ENCODE data around the gene ASB10.

ASB10 gene

GRCh38 chr7:151201751-151202150 lies 14.7 kb upstream of the ASB10 start:
- WGBS (ENCODE audit: extremely low coverage, insufficient coverage, low lambda C conversion rate), result no CpG with 5 or more reads among the region's 4 CpGs
- H3K18ac ChIP-seq (ENCODE audit: low read length), result no peak overlapping the region

DNA sequence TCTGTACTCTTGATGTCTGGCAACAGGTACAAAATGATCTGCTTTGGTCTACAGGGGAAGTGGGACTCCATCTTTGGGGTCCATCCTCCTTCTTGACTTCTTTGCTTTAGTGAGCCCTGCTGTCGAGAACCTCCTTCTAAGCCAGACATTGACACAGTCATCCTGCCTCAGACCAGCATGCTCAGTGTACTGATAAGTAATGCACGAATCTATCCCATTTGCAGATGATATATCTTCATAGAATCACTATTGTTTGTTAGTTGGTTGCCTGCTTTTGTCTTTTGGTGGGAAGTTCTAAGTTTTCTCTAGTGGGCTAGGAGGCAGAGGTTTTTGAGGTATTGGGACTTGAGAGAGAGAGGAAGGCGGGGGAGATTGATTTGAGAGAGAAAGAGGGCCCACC lies 14.3 kb upstream of the ASB10 start:
- no peak overlapping the region for H4K5ac ChIP-seq (ENCODE audit: low read length)
- H3K4me2 ChIP-seq (ENCODE audit: low read length), result no peak overlapping the region
- H2BK120ac ChIP-seq (ENCODE audit: low read depth, low read length), result no peak overlapping the region
- no peaks in the 10 kb centered on the region for H3K79me2 ChIP-seq (ENCODE audit: control insufficient read depth, insufficient read depth, low read length)
- no peak overlapping the region for H3K4ac ChIP-seq (ENCODE audit: low read depth, low read length)
- no peaks in the 10 kb centered on the region for H3K79me1 ChIP-seq (ENCODE audit: low read length)
- no peak for DNase-seq
- H3K23ac ChIP-seq (ENCODE audit: low read length), result no peak overlapping the region
- no peaks in the 10 kb centered on the region for H3K27me3 ChIP-seq (ENCODE audit: insufficient read depth, low read length, poor library complexity)
- 100% methylated on average over 1 of the region's 3 CpGs for WGBS (ENCODE audit: extremely low coverage, insufficient coverage, low lambda C conversion rate)
- H3K56ac ChIP-seq (ENCODE audit: low read length), result no peak overlapping the region
- no peak overlapping the region for H2BK5ac ChIP-seq (ENCODE audit: low read length)
- H3K27ac ChIP-seq (ENCODE audit: low read depth, low read length), result no peak overlapping the region
- H3K9ac ChIP-seq (ENCODE audit: low read length), result no peak overlapping the region
- no peak overlapping the region for H3K18ac ChIP-seq (ENCODE audit: low read length)
- H2BK15ac ChIP-seq (replicated peaks; ENCODE audit: low read depth), result no peak overlapping the region
- H3K36me3 ChIP-seq (ENCODE audit: control insufficient read depth, insufficient read depth, low read length), result no peaks in the 10 kb centered on the region
- no peaks in the 10 kb centered on the region for H3K4me1 ChIP-seq (ENCODE audit: control insufficient read depth, low read depth, low read length)
- H4K8ac ChIP-seq (ENCODE audit: low read depth, low read length), result no peak overlapping the region
- H3K4me3 ChIP-seq (ENCODE audit: low read length), result no peak overlapping the region
- H2AK5ac ChIP-seq (ENCODE audit: low read length), result no peak overlapping the region

More at GRCh38 chr7:151201751-151202150, 14.7 kb upstream of the ASB10 start:
- no peak overlapping the region for H3K23ac ChIP-seq (ENCODE audit: low read length)
- H3K4ac ChIP-seq (ENCODE audit: low read depth, low read length), result no peak overlapping the region
- no peak overlapping the region for H3K4me3 ChIP-seq (ENCODE audit: low read length)
- no peak overlapping the region for H2BK15ac ChIP-seq (replicated peaks; ENCODE audit: low read depth)
- no peaks in the 10 kb centered on the region for H3K4me1 ChIP-seq (ENCODE audit: control insufficient read depth, low read depth, low read length)
- no peak overlapping the region for H3K9ac ChIP-seq (ENCODE audit: low read length)
- H4K5ac ChIP-seq (ENCODE audit: low read length), result no peak overlapping the region
- H3K56ac ChIP-seq (ENCODE audit: low read length), result no peak overlapping the region
- no peak overlapping the region for H3K27ac ChIP-seq (ENCODE audit: low read depth, low read length)
- DNase-seq, result no peak
- no peaks in the 10 kb centered on the region for H3K36me3 ChIP-seq (ENCODE audit: control insufficient read depth, insufficient read depth, low read length)
- no peak overlapping the region for H2AK5ac ChIP-seq (ENCODE audit: low read length)
- no peaks in the 10 kb centered on the region for H3K79me1 ChIP-seq (ENCODE audit: low read length)
- H2BK120ac ChIP-seq (ENCODE audit: low read depth, low read length), result no peak overlapping the region
- H3K79me2 ChIP-seq (ENCODE audit: control insufficient read depth, insufficient read depth, low read length), result no peaks in the 10 kb centered on the region
- H4K8ac ChIP-seq (ENCODE audit: low read depth, low read length), result no peak overlapping the region
- no peak overlapping the region for H2BK5ac ChIP-seq (ENCODE audit: low read length)
- H3K4me2 ChIP-seq (ENCODE audit: low read length), result no peak overlapping the region
- H3K27me3 ChIP-seq (ENCODE audit: insufficient read depth, low read length, poor library complexity), result no peaks in the 10 kb centered on the region

DNA sequence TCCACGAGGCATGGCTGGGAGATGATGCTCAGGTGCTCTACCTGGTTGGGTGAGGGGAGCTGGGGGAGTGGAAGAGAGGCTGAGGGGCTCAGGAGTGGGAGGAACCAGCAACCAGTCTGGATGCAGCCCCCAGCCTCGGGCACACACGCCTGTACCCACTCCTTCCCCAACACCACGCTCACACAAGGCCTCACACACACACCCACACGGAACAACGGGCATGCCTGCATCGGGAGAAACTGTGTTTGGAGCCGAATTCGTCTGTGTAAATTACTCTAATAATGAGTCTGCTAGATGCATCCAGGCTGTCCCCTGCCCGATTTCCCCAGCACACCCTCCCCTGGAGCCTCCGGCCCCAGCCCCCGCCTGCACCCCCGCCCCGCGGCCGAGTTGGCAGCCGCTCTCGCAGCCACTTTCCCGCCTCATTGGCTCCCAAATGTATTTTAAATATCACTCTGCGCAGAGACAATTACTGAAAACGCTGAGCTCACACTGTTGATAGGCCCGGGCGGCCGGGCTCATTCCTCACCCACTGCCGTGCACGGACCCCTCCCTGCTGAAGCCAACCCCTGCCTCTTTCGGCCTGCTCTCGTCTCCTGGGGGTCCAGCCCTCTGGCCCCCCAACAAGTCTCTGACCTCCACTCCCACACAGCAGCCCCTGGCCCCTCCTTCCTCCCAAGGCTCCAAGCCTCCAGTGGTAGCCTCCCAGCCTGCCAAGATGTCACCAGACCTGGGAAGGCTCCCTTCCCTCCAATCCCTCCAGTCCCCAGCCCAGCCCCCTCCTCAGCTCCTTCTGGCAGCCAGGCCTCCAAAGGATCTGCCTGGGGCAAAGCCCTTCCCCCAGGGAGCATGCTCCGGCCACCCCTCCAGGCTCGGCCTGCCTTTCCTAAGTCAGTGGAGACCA lies 12.1 kb upstream of the ASB10 start:
- Histone ChIP-seq H3K23ac (ENCODE audit: low read length) (no peak overlapping the region), H3K4me1 (ENCODE audit: control insufficient read depth, low read depth, low read length) (no peaks in the 10 kb centered on the region), H3K4me3 (ENCODE audit: low read length) (no peak overlapping the region), H3K36me3 (ENCODE audit: control insufficient read depth, insufficient read depth, low read length) (no peaks in the 10 kb centered on the region), H3K27me3 (ENCODE audit: insufficient read depth, low read length, poor library complexity) (no peaks in the 10 kb centered on the region), H2BK5ac (ENCODE audit: low read length) (no peak overlapping the region), H2AK5ac (ENCODE audit: low read length) (no peak overlapping the region), H4K5ac (ENCODE audit: low read length) (no peak overlapping the region), H3K18ac (ENCODE audit: low read length) (no peak overlapping the region), H4K8ac (ENCODE audit: low read depth, low read length) (no peak overlapping the region), H2BK15ac (replicated peaks; ENCODE audit: low read depth) (no peak overlapping the region), H2BK120ac (ENCODE audit: low read depth, low read length) (no peak overlapping the region), H3K4me2 (ENCODE audit: low read length) (no peak overlapping the region), H3K79me2 (ENCODE audit: control insufficient read depth, insufficient read depth, low read length) (no peaks in the 10 kb centered on the region), H3K79me1 (ENCODE audit: low read length) (no peaks in the 10 kb centered on the region), H3K9ac (ENCODE audit: low read length) (no peak overlapping the region), H3K56ac (ENCODE audit: low read length) (peak overlapping the region; percentile 65), H3K27ac (ENCODE audit: low read depth, low read length) (no peak overlapping the region), H3K4ac (ENCODE audit: low read depth, low read length) (no peak overlapping the region)
- peak; percentile 73 for DNase-seq
- no CpG with 5 or more reads among the region's 30 CpGs for WGBS (ENCODE audit: extremely low coverage, insufficient coverage, low lambda C conversion rate)

DNA sequence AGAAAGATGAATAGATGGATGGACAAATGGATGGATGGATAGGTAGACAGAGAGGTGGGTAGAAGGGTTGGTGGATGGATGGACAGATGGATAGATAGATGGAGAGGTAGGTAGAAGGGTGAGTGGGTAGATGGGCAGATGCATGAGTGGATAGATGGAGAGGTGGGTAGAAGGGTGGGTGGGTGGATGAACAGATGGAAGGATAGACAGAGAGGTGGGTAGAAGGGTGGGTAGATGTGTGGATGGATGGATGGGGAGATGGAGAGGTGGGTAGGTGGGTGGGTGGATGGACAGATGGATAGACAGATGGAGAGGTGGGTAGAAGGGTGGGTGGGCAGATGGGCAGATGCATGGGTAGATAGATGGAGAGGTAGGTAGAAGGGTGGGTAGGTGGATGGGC lies 10.9 kb upstream of the ASB10 start:
- H3K23ac ChIP-seq (ENCODE audit: low read length), result no peak overlapping the region
- no peak overlapping the region for H3K27ac ChIP-seq (ENCODE audit: low read depth, low read length)
- no peak overlapping the region for H2BK120ac ChIP-seq (ENCODE audit: low read depth, low read length)
- H2BK5ac ChIP-seq (ENCODE audit: low read length), result no peak overlapping the region
- no peaks in the 10 kb centered on the region for H3K27me3 ChIP-seq (ENCODE audit: insufficient read depth, low read length, poor library complexity)
- no peaks in the 10 kb centered on the region for H3K79me2 ChIP-seq (ENCODE audit: control insufficient read depth, insufficient read depth, low read length)
- no peak overlapping the region for H2BK15ac ChIP-seq (replicated peaks; ENCODE audit: low read depth)
- H3K56ac ChIP-seq (ENCODE audit: low read length), result no peak overlapping the region
- no peaks in the 10 kb centered on the region for H3K79me1 ChIP-seq (ENCODE audit: low read length)
- no peak overlapping the region for H3K4ac ChIP-seq (ENCODE audit: low read depth, low read length)
- H3K9ac ChIP-seq (ENCODE audit: low read length), result no peak overlapping the region
- DNase-seq, result no peak
- H4K5ac ChIP-seq (ENCODE audit: low read length), result no peak overlapping the region
- H3K4me1 ChIP-seq (ENCODE audit: control insufficient read depth, low read depth, low read length), result no peaks in the 10 kb centered on the region
- no peak overlapping the region for H3K4me3 ChIP-seq (ENCODE audit: low read length)
- H4K8ac ChIP-seq (ENCODE audit: low read depth, low read length), result no peak overlapping the region
- no peak overlapping the region for H3K4me2 ChIP-seq (ENCODE audit: low read length)
- no peak overlapping the region for H2AK5ac ChIP-seq (ENCODE audit: low read length)
- H3K18ac ChIP-seq (ENCODE audit: low read length), result no peak overlapping the region
- H3K36me3 ChIP-seq (ENCODE audit: control insufficient read depth, insufficient read depth, low read length), result no peaks in the 10 kb centered on the region

DNA sequence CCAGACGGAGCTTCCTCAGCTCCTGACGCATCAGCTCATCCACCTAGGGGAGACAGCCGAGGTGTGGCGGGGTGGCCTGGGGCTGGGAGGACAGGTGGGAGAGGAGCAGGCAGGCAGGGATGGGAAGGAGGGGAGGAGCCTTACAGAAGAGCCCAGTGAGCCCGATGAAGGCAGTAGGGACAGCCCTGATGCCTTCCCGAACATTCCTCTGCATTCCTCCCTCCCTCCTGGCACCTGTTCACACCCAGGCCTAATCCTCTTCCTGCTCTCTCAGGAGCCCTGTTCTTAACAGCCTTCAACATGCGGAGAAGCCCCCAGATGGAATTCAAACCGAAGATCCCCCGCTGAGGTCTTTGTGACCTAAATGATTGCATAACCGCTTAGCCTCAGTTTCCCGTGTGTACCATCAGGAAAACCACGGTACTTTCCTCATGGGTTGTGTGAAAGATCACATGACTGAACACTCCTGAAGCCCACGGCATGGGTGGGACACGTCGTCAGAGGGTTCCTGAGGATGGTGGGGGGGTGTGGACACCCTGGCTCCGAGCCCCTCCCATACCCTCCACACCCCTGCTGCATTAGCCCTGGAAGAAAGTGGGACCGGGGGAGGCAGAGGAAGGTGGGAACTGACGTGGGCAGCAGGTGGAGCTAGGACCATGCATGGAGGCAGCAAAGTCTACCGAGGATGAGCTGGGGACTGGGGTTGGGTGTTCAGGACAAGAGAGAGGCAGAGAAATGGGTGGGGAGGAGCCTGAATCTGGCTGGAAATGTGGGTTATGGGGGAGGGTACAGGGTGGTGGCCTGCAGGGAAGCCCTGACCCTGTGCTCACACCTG lies 8.8 kb upstream of the ASB10 start:
- no peak overlapping the region for H3K4me3 ChIP-seq (ENCODE audit: low read length)
- no peaks in the 10 kb centered on the region for H3K79me2 ChIP-seq (ENCODE audit: control insufficient read depth, insufficient read depth, low read length)
- H4K5ac ChIP-seq (ENCODE audit: low read length), result no peak overlapping the region
- H3K27me3 ChIP-seq (ENCODE audit: insufficient read depth, low read length, poor library complexity), result no peaks in the 10 kb centered on the region
- no peaks in the 10 kb centered on the region for H3K79me1 ChIP-seq (ENCODE audit: low read length)
- H3K4me2 ChIP-seq (ENCODE audit: low read length), result no peak overlapping the region
- H3K18ac ChIP-seq (ENCODE audit: low read length), result no peak overlapping the region
- DNase-seq, result peak; percentile 42
- no peaks in the 10 kb centered on the region for H3K36me3 ChIP-seq (ENCODE audit: control insufficient read depth, insufficient read depth, low read length)
- no peak overlapping the region for H3K4ac ChIP-seq (ENCODE audit: low read depth, low read length)
- no peak overlapping the region for H2BK5ac ChIP-seq (ENCODE audit: low read length)
- H3K23ac ChIP-seq (ENCODE audit: low read length), result no peak overlapping the region
- H4K8ac ChIP-seq (ENCODE audit: low read depth, low read length), result no peak overlapping the region
- H3K27ac ChIP-seq (ENCODE audit: low read depth, low read length), result no peak overlapping the region
- H3K4me1 ChIP-seq (ENCODE audit: control insufficient read depth, low read depth, low read length), result no peaks in the 10 kb centered on the region
- H3K9ac ChIP-seq (ENCODE audit: low read length), result no peak overlapping the region
- H2BK120ac ChIP-seq (ENCODE audit: low read depth, low read length), result no peak overlapping the region
- no peak overlapping the region for H2AK5ac ChIP-seq (ENCODE audit: low read length)
- H3K56ac ChIP-seq (ENCODE audit: low read length), result no peak overlapping the region
- no peak overlapping the region for H2BK15ac ChIP-seq (replicated peaks; ENCODE audit: low read depth)
- WGBS (ENCODE audit: extremely low coverage, insufficient coverage, low lambda C conversion rate), result no CpG with 5 or more reads among the region's 19 CpGs

All from mesendoderm (in vitro differentiated cells).